Cardiac muscle cell (in vitro differentiated cells and primary cell): Measurements from ENCODE around the gene INPP5A. TPM values are rescaled to one million over a fixed set of nuclear protein-coding genes. Genes with fewer than 3 reads are reported as not detected.

Experiments
- DNase-seq, 2 donors: peaks; one replicate each; pipeline versions ENCODE4 v3.0.0 to v3.0.0-alpha.2; 2010 to 2017; ENCODE audit warnings: low read depth in 1 of 2, low spot score in 1 of 2
- H3K27ac ChIP-seq: fragments of 200-600 bp; sonication (generic); 2 replicates; pipeline ENCODE4 v1.5.1; 2016
- H3K27me3 ChIP-seq: fragments of 200-600 bp; sonication (generic); 2 replicates; pipeline ENCODE4 v1.6.0; 2016; ENCODE audit warnings: control low read depth
- H3K36me3 ChIP-seq: fragments of 200-600 bp; sonication (generic); 2 replicates; pipeline ENCODE4 v1.5.1; 2016; ENCODE audit warnings: control low read depth
- H3K4me1 ChIP-seq: fragments of 200-600 bp; sonication (generic); 2 replicates; pipeline ENCODE4 v1.8.1; 2017; ENCODE audit warnings: low read depth, mild to moderate bottlenecking, mixed run types
- H3K4me3 ChIP-seq: fragments of 200-600 bp; sonication (generic); 2 replicates; pipeline ENCODE4 v1.5.1; 2016; ENCODE audit warnings: mild to moderate bottlenecking
- H3K9me3 ChIP-seq: fragments of 200-600 bp; sonication (generic); 2 replicates; pipeline ENCODE4 v1.5.1; 2017; ENCODE audit warnings: low read depth, mild to moderate bottlenecking, control low read depth
- polyA plus RNA-seq: library from polyadenylated mRNA; unstranded; fragments of >200 nt; fragmentation: Nextera tagmentation; extraction: Ambion mirVana; gene quantifications from 2 replicates; pipeline ENCODE4 v1.2.1, GENCODE V29; 2016
- total RNA-seq: library from RNA; depleted of rRNA; stranded (reverse); fragments of >200 nt; gene quantifications from 2 replicates; pipeline ENCODE4 v1.2.3, GENCODE V29; 2016
- TF ChIP-seq, protein P1 (sequence below): IDR thresholded peaks from 2 replicates; pipeline ENCODE4 v1.5.1; 2012; ENCODE audit warnings: low read depth, mild to moderate bottlenecking, low read length

Gene INPP5A
- total and polyA plus RNA-seq, 2 experiments from 2014 or later, result 87.0 to 90.4 TPM

DNA sequence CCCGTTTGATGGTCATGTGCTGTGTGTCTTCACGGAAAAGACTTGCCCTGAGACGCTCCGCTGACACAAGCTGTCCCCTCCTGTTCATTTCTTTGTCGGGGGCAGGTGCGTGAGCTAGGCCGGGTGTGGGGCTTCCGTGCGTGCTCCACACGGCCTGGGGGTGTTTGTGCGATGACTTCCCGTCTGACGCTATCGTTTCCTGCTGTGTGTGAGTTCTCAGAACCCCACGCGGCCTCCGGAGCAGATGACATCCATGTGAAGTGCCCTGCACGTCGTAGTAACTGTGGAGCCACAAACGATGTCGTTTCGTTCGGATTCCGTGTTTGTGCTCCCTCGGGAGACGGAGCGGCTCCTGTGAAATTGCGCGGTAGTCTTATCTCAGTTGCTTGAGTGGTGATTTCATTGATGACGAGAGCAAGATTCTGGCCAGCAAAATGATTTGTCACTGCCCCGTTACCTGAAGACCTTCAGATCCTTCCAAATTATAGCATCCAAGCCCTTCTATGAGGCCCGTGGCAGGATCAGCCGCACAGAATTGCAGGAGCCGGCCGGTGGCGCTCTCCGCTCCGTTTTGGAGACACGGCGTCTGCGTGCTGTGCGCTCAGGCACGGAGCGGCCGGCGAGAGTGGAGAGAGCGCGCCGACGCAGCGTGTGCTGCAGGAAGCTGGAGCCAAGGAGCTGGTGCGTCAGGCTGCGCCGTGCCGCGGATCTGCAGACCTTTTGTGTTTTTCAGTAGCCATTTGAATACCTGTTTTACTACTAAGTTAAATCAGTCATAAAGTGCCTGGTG, 153.4 kb downstream of the INPP5A start:
- no peak for DNase-seq
- H3K4me1 ChIP-seq, result no peaks in the 10 kb centered on the region
- no peaks in the 10 kb centered on the region for H3K36me3 ChIP-seq
- H3K27ac ChIP-seq, result no peak overlapping the region
- TF ChIP-seq, protein P1, sequence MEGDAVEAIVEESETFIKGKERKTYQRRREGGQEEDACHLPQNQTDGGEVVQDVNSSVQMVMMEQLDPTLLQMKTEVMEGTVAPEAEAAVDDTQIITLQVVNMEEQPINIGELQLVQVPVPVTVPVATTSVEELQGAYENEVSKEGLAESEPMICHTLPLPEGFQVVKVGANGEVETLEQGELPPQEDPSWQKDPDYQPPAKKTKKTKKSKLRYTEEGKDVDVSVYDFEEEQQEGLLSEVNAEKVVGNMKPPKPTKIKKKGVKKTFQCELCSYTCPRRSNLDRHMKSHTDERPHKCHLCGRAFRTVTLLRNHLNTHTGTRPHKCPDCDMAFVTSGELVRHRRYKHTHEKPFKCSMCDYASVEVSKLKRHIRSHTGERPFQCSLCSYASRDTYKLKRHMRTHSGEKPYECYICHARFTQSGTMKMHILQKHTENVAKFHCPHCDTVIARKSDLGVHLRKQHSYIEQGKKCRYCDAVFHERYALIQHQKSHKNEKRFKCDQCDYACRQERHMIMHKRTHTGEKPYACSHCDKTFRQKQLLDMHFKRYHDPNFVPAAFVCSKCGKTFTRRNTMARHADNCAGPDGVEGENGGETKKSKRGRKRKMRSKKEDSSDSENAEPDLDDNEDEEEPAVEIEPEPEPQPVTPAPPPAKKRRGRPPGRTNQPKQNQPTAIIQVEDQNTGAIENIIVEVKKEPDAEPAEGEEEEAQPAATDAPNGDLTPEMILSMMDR, result no peak
- no peaks in the 10 kb centered on the region for H3K27me3 ChIP-seq
- no peak overlapping the region for H3K4me3 ChIP-seq
- H3K9me3 ChIP-seq, result no peaks in the 10 kb centered on the region

GRCh38 chr10:132691711-132692153, 154.1 kb downstream of the INPP5A start:
- H3K4me3 ChIP-seq, result no peak overlapping the region
- H3K9me3 ChIP-seq, result no peaks in the 10 kb centered on the region
- H3K4me1 ChIP-seq, result no peaks in the 10 kb centered on the region
- TF ChIP-seq, protein P1, result no peak
- H3K36me3 ChIP-seq, result no peaks in the 10 kb centered on the region
- no peaks in the 10 kb centered on the region for H3K27me3 ChIP-seq
- no peak overlapping the region for H3K27ac ChIP-seq
- DNase-seq, result no peak

DNA sequence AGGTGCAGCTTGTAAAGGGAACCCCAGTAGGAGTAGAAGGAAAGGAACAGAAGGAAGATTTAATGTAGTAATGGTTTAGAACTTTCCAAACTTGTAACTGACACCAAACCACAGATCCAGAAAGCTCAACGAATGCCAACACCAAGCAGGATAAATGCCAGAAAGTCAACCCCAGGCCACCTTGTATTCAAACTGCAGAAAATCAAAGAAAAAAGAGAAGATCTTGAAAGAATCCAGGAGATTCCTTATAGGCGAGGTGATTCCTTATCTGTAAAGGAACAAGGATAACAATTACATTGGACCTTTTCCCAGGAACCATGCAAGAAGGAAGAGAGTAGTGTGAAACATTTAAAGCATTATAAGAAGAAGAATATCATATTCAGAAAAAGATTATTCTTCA, 154.7 kb downstream of the INPP5A start:
- Histone ChIP-seq H3K9me3 (no peaks in the 10 kb centered on the region), H3K4me3 (no peak overlapping the region), H3K4me1 (no peaks in the 10 kb centered on the region), H3K36me3 (no peaks in the 10 kb centered on the region), H3K27ac (no peak overlapping the region), H3K27me3 (no peaks in the 10 kb centered on the region)
- DNase-seq, result no peak
- TF ChIP-seq, protein P1, result no peak

GRCh38 chr10:132693676-132694075, 156.1 kb downstream of the INPP5A start:
- H3K27me3 ChIP-seq, result no peaks in the 10 kb centered on the region
- H3K36me3 ChIP-seq, result no peaks in the 10 kb centered on the region
- H3K4me1 ChIP-seq, result no peaks in the 10 kb centered on the region
- no peak overlapping the region for H3K27ac ChIP-seq
- no peak overlapping the region for H3K4me3 ChIP-seq
- H3K9me3 ChIP-seq, result no peaks in the 10 kb centered on the region
- TF ChIP-seq, protein P1, result no peak
- no peak for DNase-seq

- H3K9me3 ChIP-seq, result no peaks in the 10 kb centered on the region
- no peak overlapping the region for H3K27ac ChIP-seq
- no peaks in the 10 kb centered on the region for H3K27me3 ChIP-seq
- no peak overlapping the region for H3K4me3 ChIP-seq
- H3K4me1 ChIP-seq, result no peaks in the 10 kb centered on the region
- no peaks in the 10 kb centered on the region for H3K36me3 ChIP-seq
- DNase-seq, result no peak
- TF ChIP-seq, protein P1, result no peak
Measured at GRCh38 chr10:132696204-132696603, 158.6 kb downstream of the INPP5A start.
